SK-N-SH (cell line): ENCODE measurements around the gene ZNF182. TPM values are rescaled to one million over a fixed set of nuclear protein-coding genes. Genes with fewer than 3 reads are reported as not detected.

Experiments
- CTCF ChIA-PET: fragments of 300-600, 350-600 bp; formaldehyde crosslinking; extraction: SDS; loops from one replicate; lab custom pipeline; 2021; lab: Yijun Ruan, JAX
- POLR2A ChIA-PET: fragments of 350-600 bp; sonication (Branson Sonifier 250); formaldehyde crosslinking; extraction: SDS; loops from one replicate; lab custom pipeline; 2020; ENCODE audit warnings: antibody characterized with exemption, inconsistent platforms; lab: Yijun Ruan, JAX
- DNase-seq: peaks from one replicate; pipeline ENCODE4 v3.0.0; 2012
- H2AFZ ChIP-seq: fragments of 200-600 bp; sonication (generic); 2 replicates; pipeline ENCODE4 v1.8.1; 2016; ENCODE audit warnings: antibody characterized with exemption, mild to moderate bottlenecking, low read depth
- H3F3A ChIP-seq: fragments of 200-600 bp; sonication (generic); replicated peaks from 2 replicates; pipeline ENCODE3; 2016; ENCODE audit warnings: antibody characterized with exemption, mild to moderate bottlenecking; ENCODE audit not compliant: insufficient read depth
- H3K27ac ChIP-seq, 2 experiments: fragments of 200-500 bp in 1 of 2; fragments of 200-600 bp in 1 of 2; sonication (Bioruptor generic) in 1 of 2; sonication (generic), shearing (Covaris generic) in 1 of 2; 2 replicates each; pipeline versions ENCODE4 v1.5.1 to v1.6.1; 2014 to 2016; ENCODE audit warnings: low read depth in 2 of 2, inconsistent platforms in 1 of 2, low read length in 1 of 2, mild to moderate bottlenecking in 1 of 2, mixed read lengths in 1 of 2
- H3K27me3 ChIP-seq: fragments of 200-600 bp; sonication (generic), shearing (Covaris generic); 2 replicates; pipeline ENCODE4 v1.6.1; 2016; ENCODE audit warnings: mixed run types; ENCODE audit not compliant: insufficient read depth
- H3K36me3 ChIP-seq, 2 experiments: fragments of 200-500 bp in 1 of 2; fragments of 200-600 bp in 1 of 2; sonication (Bioruptor generic) in 1 of 2; sonication (generic) in 1 of 2; replicated peaks in 1 of 2; 2 replicates each; pipeline versions ENCODE3 to v1.5.1; 2014 to 2016; ENCODE audit warnings: low read length in 1 of 2, mild to moderate bottlenecking in 1 of 2; ENCODE audit not compliant: insufficient read depth in 2 of 2, control insufficient read depth in 1 of 2
- H3K4me1 ChIP-seq, 2 experiments: fragments of 200-500 bp in 1 of 2; fragments of 200-600 bp in 1 of 2; sonication (Bioruptor generic) in 1 of 2; sonication (generic), shearing (Covaris generic) in 1 of 2; 2 replicates each; pipeline versions ENCODE4 v1.5.1 to v1.6.1; 2014 to 2016; ENCODE audit warnings: low read depth in 1 of 2, low read length in 1 of 2, mixed run types in 1 of 2; ENCODE audit not compliant: insufficient read depth in 2 of 2, control insufficient read depth in 1 of 2
- H3K4me2 ChIP-seq: fragments of 200-600 bp; sonication (generic), shearing (Covaris generic); 2 replicates; pipeline ENCODE4 v1.6.1; 2017; ENCODE audit warnings: mixed run types
- H3K4me3 ChIP-seq, 2 experiments: fragments of 200-500 bp in 1 of 2; fragments of 200-600 bp in 1 of 2; sonication (Bioruptor generic) in 1 of 2; sonication (generic), shearing (Covaris generic) in 1 of 2; 2 replicates each; pipeline versions ENCODE4 v1.5.1 to v1.8.1; 2014 to 2016; ENCODE audit warnings: low read depth in 2 of 2, inconsistent platforms in 1 of 2, low read length in 1 of 2, mild to moderate bottlenecking in 1 of 2, mixed read lengths in 1 of 2, moderate library complexity in 1 of 2
- H3K79me2 ChIP-seq: fragments of 200-600 bp; sonication (generic); 2 replicates; pipeline ENCODE4 v1.8.1; 2017; ENCODE audit warnings: mild to moderate bottlenecking; ENCODE audit not compliant: insufficient read depth
- H3K9ac ChIP-seq: fragments of 200-600 bp; sonication (generic); 2 replicates; pipeline ENCODE4 v1.6.1; 2017; ENCODE audit warnings: mixed run types
- H3K9me2 ChIP-seq: fragments of 200-600 bp; sonication (generic); 2 replicates; pipeline ENCODE4 v1.6.1; 2017; ENCODE audit warnings: mixed run types
- H3K9me3 ChIP-seq: fragments of 200-600 bp; sonication (generic); 2 replicates; pipeline ENCODE4 v1.6.1; 2017; ENCODE audit warnings: mixed run types, mild to moderate bottlenecking, moderate library complexity
- H4K20me1 ChIP-seq: fragments of 200-600 bp; sonication (generic); 2 replicates; pipeline ENCODE4 v1.6.1; 2017; ENCODE audit warnings: mild to moderate bottlenecking, mixed run types; ENCODE audit not compliant: insufficient read depth
- CHD2 ChIP-seq: fragments of 150-350 bp; IDR thresholded peaks from 2 replicates; pipeline ENCODE4 v1.6.1; 2018; ENCODE audit warnings: low read length; ENCODE audit not compliant: partially characterized antibody
- EZH2phosphoT487 ChIP-seq: fragments of 200-600 bp; sonication (generic); IDR thresholded peaks from 2 replicates; pipeline ENCODE4 v1.6.1; 2017; ENCODE audit warnings: low read depth, mixed run types, mild to moderate bottlenecking, antibody characterized with exemption, moderate library complexity, borderline replicate concordance
- FOSL2 ChIP-seq: IDR thresholded peaks from 2 replicates; pipeline ENCODE4 v1.4.0; 2012; ENCODE audit warnings: low read depth, mild to moderate bottlenecking, moderate library complexity, borderline replicate concordance
- FOXJ3 ChIP-seq: sonication (generic); formaldehyde crosslinking; IDR thresholded peaks from 2 replicates; pipeline ENCODE4 v1.5.1; 2020; ENCODE audit warnings: mild to moderate bottlenecking, missing genetic modification reagents
- FOXM1 ChIP-seq: IDR thresholded peaks from 2 replicates; pipeline ENCODE4 v1.4.0; 2012; ENCODE audit warnings: low read depth, mild to moderate bottlenecking
- GABPA ChIP-seq: IDR thresholded peaks from 2 replicates; pipeline ENCODE4 v1.4.0; 2012; ENCODE audit warnings: low read depth, mild to moderate bottlenecking
- GATA2 ChIP-seq: sonication (generic); formaldehyde crosslinking; IDR thresholded peaks from 2 replicates; pipeline ENCODE4 v1.5.0; 2020; ENCODE audit warnings: mild to moderate bottlenecking, missing genetic modification reagents
- MEF2A ChIP-seq: IDR thresholded peaks from 2 replicates; pipeline ENCODE4 v1.4.0; 2012; ENCODE audit warnings: low read depth, borderline replicate concordance
- NRF1 ChIP-seq: IDR thresholded peaks from 2 replicates; pipeline ENCODE4 v1.6.1; 2012; ENCODE audit warnings: low read depth, mild to moderate bottlenecking, low read length
- POLR2AphosphoS5 ChIP-seq: IDR thresholded peaks from 2 replicates; pipeline ENCODE4 v1.6.1; 2012; ENCODE audit warnings: low read depth, low read length
- RAD21 ChIP-seq: IDR thresholded peaks from 2 replicates; pipeline ENCODE4 v1.6.1; 2012; ENCODE audit warnings: mild to moderate bottlenecking, low read length
- RCOR1 ChIP-seq: fragments of 150-350 bp; IDR thresholded peaks from 2 replicates; pipeline ENCODE4 v1.6.1; 2017; ENCODE audit warnings: antibody characterized with exemption, low read length
- RXRA ChIP-seq: IDR thresholded peaks from 2 replicates; pipeline ENCODE4 v1.4.0; 2012; ENCODE audit warnings: low read depth, mild to moderate bottlenecking, borderline replicate concordance
- SIN3A ChIP-seq: IDR thresholded peaks from 2 replicates; pipeline ENCODE4 v1.6.1; 2012; ENCODE audit warnings: low read depth, mild to moderate bottlenecking, low read length, moderate library complexity, borderline replicate concordance
- TAF1 ChIP-seq: IDR thresholded peaks from 2 replicates; pipeline ENCODE4 v1.6.1; 2012; ENCODE audit warnings: low read depth, mild to moderate bottlenecking, low read length, moderate library complexity, borderline replicate concordance
- TCF12 ChIP-seq: IDR thresholded peaks from 2 replicates; pipeline ENCODE4 v1.4.0; 2012
- YY1 ChIP-seq: IDR thresholded peaks from 2 replicates; pipeline ENCODE4 v1.4.0; 2012; ENCODE audit warnings: low read depth, mild to moderate bottlenecking
- WGBS: methylation state at CpG from one replicate; pipeline ENCODE4 v1.1.6; 2017; ENCODE audit warnings: low lambda C conversion rate; 5-methylcytosine and 5-hydroxymethylcytosine counted together
- polyA plus RNA-seq, 3 experiments: library from polyadenylated mRNA; depleted of rRNA; stranded (reverse); fragments of >200 nt; gene quantifications; 2 replicates each; pipeline ENCODE4 v1.2.3, GENCODE V29; 2012
- TF ChIP-seq, protein P1 (sequence below): IDR thresholded peaks from 2 replicates; pipeline ENCODE4 v1.4.0; 2012; ENCODE audit warnings: low read depth, borderline replicate concordance
- TF ChIP-seq, protein P2 (sequence below): IDR thresholded peaks from 2 replicates; pipeline ENCODE4; 2012
- TF ChIP-seq, protein P3 (sequence below): IDR thresholded peaks from 2 replicates; pipeline ENCODE4 v1.4.0; 2012; ENCODE audit warnings: low read depth

ZNF182 gene
- polyA plus RNA-seq, 1 of the 3 experiments (the other 2 are of a cell fraction): 2.1 TPM

DNA sequence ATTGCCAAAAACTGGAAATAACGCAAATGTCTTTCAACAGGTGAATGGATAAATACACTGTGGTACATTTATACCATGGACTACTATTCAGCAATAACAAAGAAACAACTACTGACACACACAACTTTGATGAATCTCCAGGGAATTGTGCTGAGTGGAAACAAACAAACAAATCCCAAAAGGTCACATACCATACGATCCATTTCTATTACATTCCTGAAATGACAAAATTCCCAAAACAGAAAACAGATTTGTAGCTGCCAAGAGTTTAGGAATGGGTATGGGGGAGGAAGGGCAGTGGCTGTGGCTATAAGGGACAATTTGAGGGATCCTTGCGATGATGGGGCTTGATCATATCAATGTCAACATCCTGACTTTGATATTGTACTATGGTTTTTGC, 2.5 kb downstream of the ZNF182 start:
- peaks cover 4% of the 10 kb centered on the region for H3F3A ChIP-seq
- no peak overlapping the region for H3K4me3 ChIP-seq
- no peak overlapping the region for H3K4me2 ChIP-seq
- TF ChIP-seq EZH2phosphoT487 (no peak), RXRA (no peak), MEF2A (no peak), RAD21 (no peak), POLR2AphosphoS5 (no peak), YY1 (no peak)
- TF ChIP-seq, protein P1, sequence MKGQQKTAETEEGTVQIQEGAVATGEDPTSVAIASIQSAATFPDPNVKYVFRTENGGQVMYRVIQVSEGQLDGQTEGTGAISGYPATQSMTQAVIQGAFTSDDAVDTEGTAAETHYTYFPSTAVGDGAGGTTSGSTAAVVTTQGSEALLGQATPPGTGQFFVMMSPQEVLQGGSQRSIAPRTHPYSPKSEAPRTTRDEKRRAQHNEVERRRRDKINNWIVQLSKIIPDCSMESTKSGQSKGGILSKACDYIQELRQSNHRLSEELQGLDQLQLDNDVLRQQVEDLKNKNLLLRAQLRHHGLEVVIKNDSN: no peak
- H3K27me3 ChIP-seq: no peaks in the 10 kb centered on the region
- peaks cover 0 to 7% of the 10 kb centered on the region in 2 experiments; a peak in 2 of 4 replicates for H3K4me1 ChIP-seq
- no peak overlapping the region for H3K27ac ChIP-seq
- no peaks in the 10 kb centered on the region for H4K20me1 ChIP-seq
- no peak for DNase-seq
- no peak overlapping the region for H3K9ac ChIP-seq
- ChIA-PET CTCF (no interaction called here), POLR2A (no interaction called here)
- H2AFZ ChIP-seq: no peak overlapping the region
- H3K9me3 ChIP-seq: no peaks in the 10 kb centered on the region
- 92% methylated on average over 3 of the region's 3 CpGs for WGBS
- no peaks in the 10 kb centered on the region for H3K9me2 ChIP-seq
- peaks cover 20 to 21% of the 10 kb centered on the region in 2 experiments for H3K36me3 ChIP-seq
- peaks cover 54% of the 10 kb centered on the region for H3K79me2 ChIP-seq

DNA sequence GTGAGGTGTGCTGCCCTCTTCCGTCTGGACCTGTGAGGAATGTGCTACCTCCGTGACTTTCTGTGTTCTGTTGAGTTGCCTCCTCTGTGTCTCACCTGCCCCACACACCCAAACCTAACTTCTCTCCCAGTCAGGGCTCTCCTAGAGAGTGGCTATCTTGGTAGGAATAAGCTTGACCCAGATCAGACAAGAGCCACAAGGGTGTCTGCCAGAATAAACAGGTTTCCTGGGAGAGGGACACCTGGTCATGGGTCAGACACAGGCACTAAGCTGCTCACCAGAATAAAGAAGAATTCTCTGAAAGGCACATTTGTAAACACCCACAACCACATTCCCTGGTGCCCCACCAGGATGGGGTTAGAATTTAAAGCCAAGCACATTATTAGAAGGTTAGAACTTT, 11.1 kb downstream of the ZNF182 start:
- 94% methylated on average over 2 of the region's 2 CpGs for WGBS
- no peaks in the 10 kb centered on the region for H3K9me2 ChIP-seq
- CTCF ChIA-PET: no interaction called here
- peaks cover 4% of the 10 kb centered on the region; the same call in 1 of the 2 replicates for H3K9me3 ChIP-seq
- no peaks in the 10 kb centered on the region for H3K27me3 ChIP-seq
- H3K9ac ChIP-seq: no peak overlapping the region
- peaks cover 22 to 27% of the 10 kb centered on the region in 2 experiments for H3K36me3 ChIP-seq
- no peak overlapping the region for H3K4me3 ChIP-seq
- peaks cover 53% of the 10 kb centered on the region; the same call in 1 of the 2 replicates for H3K79me2 ChIP-seq
- no peak overlapping the region for H3K27ac ChIP-seq
- TF ChIP-seq MEF2A: no peak
- TF ChIP-seq RAD21: no peak
- no peak for TF ChIP-seq FOXJ3
- TF ChIP-seq, protein P2, sequence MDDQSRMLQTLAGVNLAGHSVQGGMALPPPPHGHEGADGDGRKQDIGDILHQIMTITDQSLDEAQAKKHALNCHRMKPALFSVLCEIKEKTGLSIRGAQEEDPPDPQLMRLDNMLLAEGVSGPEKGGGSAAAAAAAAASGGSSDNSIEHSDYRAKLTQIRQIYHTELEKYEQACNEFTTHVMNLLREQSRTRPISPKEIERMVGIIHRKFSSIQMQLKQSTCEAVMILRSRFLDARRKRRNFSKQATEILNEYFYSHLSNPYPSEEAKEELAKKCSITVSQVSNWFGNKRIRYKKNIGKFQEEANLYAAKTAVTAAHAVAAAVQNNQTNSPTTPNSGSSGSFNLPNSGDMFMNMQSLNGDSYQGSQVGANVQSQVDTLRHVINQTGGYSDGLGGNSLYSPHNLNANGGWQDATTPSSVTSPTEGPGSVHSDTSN: no peak
- TF ChIP-seq CHD2: no peak
- TF ChIP-seq SIN3A: no peak
- TF ChIP-seq GATA2 (CRISPR knock-in tag): no peak
- no peak for TF ChIP-seq RCOR1
- no peak for TF ChIP-seq TAF1
- TF ChIP-seq FOXM1: no peak
- TF ChIP-seq TCF12: no peak
- TF ChIP-seq GABPA: no peak
- TF ChIP-seq FOSL2: no peak
- TF ChIP-seq, protein P3, sequence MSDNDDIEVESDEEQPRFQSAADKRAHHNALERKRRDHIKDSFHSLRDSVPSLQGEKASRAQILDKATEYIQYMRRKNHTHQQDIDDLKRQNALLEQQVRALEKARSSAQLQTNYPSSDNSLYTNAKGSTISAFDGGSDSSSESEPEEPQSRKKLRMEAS: no peak
- no peak for TF ChIP-seq NRF1
- no peaks in the 10 kb centered on the region for H3F3A ChIP-seq
- no peaks in the 10 kb centered on the region for H3K4me1 ChIP-seq
- H3K4me2 ChIP-seq: no peak overlapping the region
- POLR2A ChIA-PET: no interaction called here
- DNase-seq: no peak
- H4K20me1 ChIP-seq: no peaks in the 10 kb centered on the region
- no peak overlapping the region for H2AFZ ChIP-seq
